ENCODE measurements around the gene SLC22A4.

DNA sequence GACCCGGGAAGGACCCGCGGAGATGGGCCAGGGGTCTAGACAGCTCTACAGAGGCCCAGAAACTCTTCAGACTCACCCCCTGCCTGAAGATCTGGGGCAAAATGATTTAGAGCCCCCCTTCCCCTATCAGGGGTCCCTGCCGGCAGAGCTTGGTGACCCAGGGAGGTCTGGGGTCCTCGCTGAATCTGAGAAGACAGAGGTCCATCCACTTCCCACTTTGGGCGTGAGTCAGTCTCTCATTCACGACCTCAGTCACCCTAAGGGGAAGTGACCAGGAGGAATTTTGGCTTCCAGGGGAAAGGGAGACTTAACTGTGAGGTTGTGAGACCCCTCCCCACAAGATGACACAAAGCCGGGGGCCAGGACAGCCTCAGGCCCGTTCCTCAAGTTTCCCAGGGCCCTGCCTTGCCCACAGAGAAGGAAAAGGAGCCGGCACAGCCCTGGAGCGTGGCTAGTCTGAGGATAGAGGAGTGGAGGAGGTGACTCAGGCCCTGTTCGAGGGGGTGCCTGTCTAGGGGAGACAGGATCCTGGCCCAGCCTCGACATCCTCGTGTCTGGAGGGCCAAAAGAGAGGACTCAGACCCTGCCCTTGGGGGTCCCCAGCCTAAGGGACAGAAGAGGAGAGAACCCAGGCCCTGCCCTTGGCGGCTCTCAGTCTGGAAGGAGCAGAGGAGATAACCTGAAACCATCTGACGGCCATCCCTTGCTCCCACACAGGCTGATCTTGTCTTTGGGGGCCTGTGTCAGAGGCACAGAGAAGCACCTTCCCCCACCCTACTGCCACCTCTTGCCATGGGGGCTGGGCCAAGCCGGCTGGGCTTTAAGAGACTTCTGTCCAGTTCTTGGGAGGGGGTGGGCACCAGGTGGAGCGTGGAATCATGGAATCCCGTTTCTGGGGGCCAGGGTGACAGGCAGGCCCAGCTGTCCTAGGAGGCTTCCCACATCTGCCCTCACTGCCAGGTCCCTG is 35.8 kb upstream of the SLC22A4 start:
- TF ChIP-seq, protein P1, sequence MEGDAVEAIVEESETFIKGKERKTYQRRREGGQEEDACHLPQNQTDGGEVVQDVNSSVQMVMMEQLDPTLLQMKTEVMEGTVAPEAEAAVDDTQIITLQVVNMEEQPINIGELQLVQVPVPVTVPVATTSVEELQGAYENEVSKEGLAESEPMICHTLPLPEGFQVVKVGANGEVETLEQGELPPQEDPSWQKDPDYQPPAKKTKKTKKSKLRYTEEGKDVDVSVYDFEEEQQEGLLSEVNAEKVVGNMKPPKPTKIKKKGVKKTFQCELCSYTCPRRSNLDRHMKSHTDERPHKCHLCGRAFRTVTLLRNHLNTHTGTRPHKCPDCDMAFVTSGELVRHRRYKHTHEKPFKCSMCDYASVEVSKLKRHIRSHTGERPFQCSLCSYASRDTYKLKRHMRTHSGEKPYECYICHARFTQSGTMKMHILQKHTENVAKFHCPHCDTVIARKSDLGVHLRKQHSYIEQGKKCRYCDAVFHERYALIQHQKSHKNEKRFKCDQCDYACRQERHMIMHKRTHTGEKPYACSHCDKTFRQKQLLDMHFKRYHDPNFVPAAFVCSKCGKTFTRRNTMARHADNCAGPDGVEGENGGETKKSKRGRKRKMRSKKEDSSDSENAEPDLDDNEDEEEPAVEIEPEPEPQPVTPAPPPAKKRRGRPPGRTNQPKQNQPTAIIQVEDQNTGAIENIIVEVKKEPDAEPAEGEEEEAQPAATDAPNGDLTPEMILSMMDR (IDR thresholded peaks at IDR 0.05): no peak
- no peak for TF ChIP-seq POLR2A (IDR thresholded peaks at IDR 0.05)
